Measurements from ENCODE around the gene KAT6B. TPM values are rescaled to one million over a fixed set of nuclear protein-coding genes. Genes with fewer than 3 reads are reported as not detected.

The KAT6B gene
- total and polyA plus RNA-seq, 2 experiments from 2014 or later, result 32.0 to 43.9 TPM

DNA sequence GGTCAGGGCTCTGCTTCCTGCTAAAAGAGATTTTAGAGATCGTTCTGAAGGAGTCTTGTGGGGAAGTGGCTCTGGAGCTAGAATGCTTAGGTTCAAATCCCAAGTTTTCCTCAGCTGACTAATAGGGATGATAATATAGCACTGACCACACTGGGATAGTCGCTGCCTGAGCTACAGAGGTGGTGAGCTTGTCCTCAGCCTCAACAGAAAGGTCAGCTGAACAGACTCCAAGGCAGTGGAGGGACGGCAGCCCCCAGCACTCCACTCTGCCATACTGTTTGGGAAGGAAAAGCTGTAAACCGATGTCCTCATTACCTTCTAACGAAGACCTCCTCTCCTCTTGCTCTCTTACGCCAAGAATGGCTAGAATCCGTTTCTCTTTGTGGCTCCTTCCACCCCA lies 36.2 kb downstream of the KAT6B start:
- peaks cover 13% of the 10 kb centered on the region for H3K4me1 ChIP-seq (ENCODE audit: low read depth)
- H3K9me3 ChIP-seq (ENCODE audit: low read depth), result no peaks in the 10 kb centered on the region
- H3K27me3 ChIP-seq, result no peaks in the 10 kb centered on the region
- H3K4me3 ChIP-seq, result no peak overlapping the region
- H3K27ac ChIP-seq, result no peak overlapping the region
- TF ChIP-seq, protein P1, sequence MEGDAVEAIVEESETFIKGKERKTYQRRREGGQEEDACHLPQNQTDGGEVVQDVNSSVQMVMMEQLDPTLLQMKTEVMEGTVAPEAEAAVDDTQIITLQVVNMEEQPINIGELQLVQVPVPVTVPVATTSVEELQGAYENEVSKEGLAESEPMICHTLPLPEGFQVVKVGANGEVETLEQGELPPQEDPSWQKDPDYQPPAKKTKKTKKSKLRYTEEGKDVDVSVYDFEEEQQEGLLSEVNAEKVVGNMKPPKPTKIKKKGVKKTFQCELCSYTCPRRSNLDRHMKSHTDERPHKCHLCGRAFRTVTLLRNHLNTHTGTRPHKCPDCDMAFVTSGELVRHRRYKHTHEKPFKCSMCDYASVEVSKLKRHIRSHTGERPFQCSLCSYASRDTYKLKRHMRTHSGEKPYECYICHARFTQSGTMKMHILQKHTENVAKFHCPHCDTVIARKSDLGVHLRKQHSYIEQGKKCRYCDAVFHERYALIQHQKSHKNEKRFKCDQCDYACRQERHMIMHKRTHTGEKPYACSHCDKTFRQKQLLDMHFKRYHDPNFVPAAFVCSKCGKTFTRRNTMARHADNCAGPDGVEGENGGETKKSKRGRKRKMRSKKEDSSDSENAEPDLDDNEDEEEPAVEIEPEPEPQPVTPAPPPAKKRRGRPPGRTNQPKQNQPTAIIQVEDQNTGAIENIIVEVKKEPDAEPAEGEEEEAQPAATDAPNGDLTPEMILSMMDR (IDR thresholded peaks at IDR 0.05; ENCODE audit: low read depth, low read length), result no peak
- DNase-seq (ENCODE audit: low read depth in 1 of 2, low spot score in 1 of 2), result no peak
- no peaks in the 10 kb centered on the region for H3K36me3 ChIP-seq

- Histone ChIP-seq H3K4me1 (ENCODE audit: low read depth) (peaks cover 13% of the 10 kb centered on the region), H3K9me3 (ENCODE audit: low read depth) (no peaks in the 10 kb centered on the region), H3K27ac (no peak overlapping the region), H3K27me3 (no peaks in the 10 kb centered on the region), H3K36me3 (no peaks in the 10 kb centered on the region), H3K4me3 (no peak overlapping the region)
- TF ChIP-seq, protein P1 (IDR thresholded peaks at IDR 0.05; ENCODE audit: low read depth, low read length), result no peak
- peak in 1 of 2 donors; percentile 42 for DNase-seq (ENCODE audit: low read depth in 1 of 2, low spot score in 1 of 2)
These were observed 37.2 kb downstream of the KAT6B start for GRCh38 chr10:74863551-74863950.

GRCh38 chr10:74867351-74867750 lies 41.0 kb downstream of the KAT6B start:
- no peaks in the 10 kb centered on the region for H3K9me3 ChIP-seq (ENCODE audit: low read depth)
- no peak for DNase-seq (ENCODE audit: low read depth in 1 of 2, low spot score in 1 of 2)
- no peaks in the 10 kb centered on the region for H3K36me3 ChIP-seq
- peaks cover 3% of the 10 kb centered on the region for H3K4me1 ChIP-seq (ENCODE audit: low read depth)
- no peak overlapping the region for H3K27ac ChIP-seq
- H3K4me3 ChIP-seq, result no peak overlapping the region
- no peaks in the 10 kb centered on the region for H3K27me3 ChIP-seq
- TF ChIP-seq, protein P1 (IDR thresholded peaks at IDR 0.05; ENCODE audit: low read depth, low read length), result no peak

DNA sequence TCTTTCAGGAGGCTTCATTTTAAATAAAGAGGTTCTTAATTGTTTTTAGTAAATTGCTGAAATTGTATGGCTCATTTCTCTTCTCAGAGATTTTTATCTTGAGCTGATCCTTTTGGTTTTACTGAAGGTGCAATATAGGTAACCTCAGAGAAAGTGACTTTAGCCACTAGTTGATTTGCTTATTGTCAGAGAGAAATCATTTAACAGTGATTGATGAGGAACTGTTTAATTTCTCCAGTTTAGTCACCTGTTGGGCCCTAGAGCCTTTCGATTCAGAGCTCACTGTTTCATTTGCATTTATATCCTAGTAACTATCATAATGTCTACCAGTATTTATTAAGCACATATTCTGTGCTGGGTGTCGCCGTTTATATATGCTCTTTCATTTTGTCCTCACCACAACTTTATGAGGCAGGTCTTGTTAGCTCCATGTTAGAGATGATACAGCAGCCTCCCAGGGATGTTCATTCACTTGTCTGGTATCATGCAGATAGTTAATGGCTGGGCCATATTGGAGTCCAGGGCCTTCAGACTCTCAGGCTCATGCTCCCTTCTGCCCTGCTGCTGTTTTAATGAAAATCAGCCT lies 42.1 kb downstream of the KAT6B start:
- DNase-seq (ENCODE audit: low read depth in 1 of 2, low spot score in 1 of 2), result no peak
- H3K9me3 ChIP-seq (ENCODE audit: low read depth), result no peaks in the 10 kb centered on the region
- no peak overlapping the region for H3K4me3 ChIP-seq
- H3K27me3 ChIP-seq, result no peaks in the 10 kb centered on the region
- no peaks in the 10 kb centered on the region for H3K36me3 ChIP-seq
- TF ChIP-seq, protein P1 (IDR thresholded peaks at IDR 0.05; ENCODE audit: low read depth, low read length), result no peak
- H3K27ac ChIP-seq, result no peak overlapping the region
- no peaks in the 10 kb centered on the region for H3K4me1 ChIP-seq (ENCODE audit: low read depth)

GRCh38 chr10:74869635-74870034 lies 43.2 kb downstream of the KAT6B start:
- Histone ChIP-seq H3K36me3 (no peaks in the 10 kb centered on the region), H3K9me3 (ENCODE audit: low read depth) (no peaks in the 10 kb centered on the region), H3K27ac (no peak overlapping the region), H3K4me1 (ENCODE audit: low read depth) (no peaks in the 10 kb centered on the region), H3K4me3 (no peak overlapping the region), H3K27me3 (no peaks in the 10 kb centered on the region)
- DNase-seq (ENCODE audit: low read depth in 1 of 2, low spot score in 1 of 2), result no peak
- TF ChIP-seq, protein P1 (IDR thresholded peaks at IDR 0.05; ENCODE audit: low read depth, low read length), result no peak
